Stimulated activated naive CD4-positive, alpha-beta T cell treated with Interleukin-2 at 50 U/mL for 16 hours (primary cell): ENCODE measurements around the gene TTC38.
"Not testable (repeated sequence)": the region's sequence is repeated elsewhere in the genome, so short reads cannot be mapped to it uniquely, and the experiment has no call there.

Experiments used
- DNase-seq: peaks from one replicate; lab custom pipeline; 2025; lab: John Stamatoyannopoulos, UW

The TTC38 gene

GRCh38 chr22:46296257-46297150, 28.7 kb downstream of the TTC38 start, which contains the start of gene GTSE1:
GTSE1 (plus strand) TSS chr22:46296870; CDS start chr22:46297401, 531 bp downstream.
- DNase-seq, result peak; percentile 96

- DNase-seq, result no peak
Measured at GRCh38 chr22:46297151-46297812, 29.5 kb downstream of the TTC38 start.

GRCh38 chr22:46299101-46299500, 31.3 kb downstream of the TTC38 start:
- no peak for DNase-seq

- DNase-seq, result no peak
Measured at GRCh38 chr22:46300491-46300890, 32.7 kb downstream of the TTC38 start.

GRCh38 chr22:46303347-46303965, 35.6 kb downstream of the TTC38 start:
- no peak for DNase-seq

- no peak for DNase-seq
Measured at GRCh38 chr22:46308283-46308988, 40.6 kb downstream of the TTC38 start.

GRCh38 chr22:46309526-46310085, 41.8 kb downstream of the TTC38 start:
- DNase-seq, result no peak

- no peak for DNase-seq
Measured at GRCh38 chr22:46312056-46312455, 44.2 kb downstream of the TTC38 start.

GRCh38 chr22:46312848-46313247, 45.0 kb downstream of the TTC38 start:
- DNase-seq, result not testable (repeated sequence)

GRCh38 chr22:46315976-46316375, 48.2 kb downstream of the TTC38 start:
- DNase-seq, result no peak

- DNase-seq, result no peak
Measured at GRCh38 chr22:46317646-46318045, 49.8 kb downstream of the TTC38 start.

GRCh38 chr22:46318576-46318975, 50.8 kb downstream of the TTC38 start:
- DNase-seq, result no peak

- DNase-seq, result no peak
Measured at GRCh38 chr22:46319319-46319718, 51.5 kb downstream of the TTC38 start.

GRCh38 chr22:46320166-46320710, 52.4 kb downstream of the TTC38 start:
- no peak for DNase-seq

- DNase-seq, result no peak
Measured at GRCh38 chr22:46320716-46321386, 53.0 kb downstream of the TTC38 start.

GRCh38 chr22:46322711-46323110, 54.9 kb downstream of the TTC38 start:
- no peak for DNase-seq

- no peak for DNase-seq
Measured at GRCh38 chr22:46323162-46323561, 55.4 kb downstream of the TTC38 start.

- DNase-seq, result no peak
Measured at GRCh38 chr22:46326066-46326680, 58.4 kb downstream of the TTC38 start.

- DNase-seq, result no peak
Measured at GRCh38 chr22:46327691-46328465, 60.1 kb downstream of the TTC38 start.

- DNase-seq, result no peak
Measured at GRCh38 chr22:46328797-46329196, 61.0 kb downstream of the TTC38 start.
